ENCODE results near the gene HARBI1. TPM values are rescaled to one million over a fixed set of nuclear protein-coding genes. Genes with fewer than 3 reads are reported as not detected.

Gene HARBI1
- total and polyA plus RNA-seq, 2 of the 8 experiments (the other 6 are each of a cell fraction or from before 2014, with no cell fraction given), result 3.8 to 5.1 TPM

DNA sequence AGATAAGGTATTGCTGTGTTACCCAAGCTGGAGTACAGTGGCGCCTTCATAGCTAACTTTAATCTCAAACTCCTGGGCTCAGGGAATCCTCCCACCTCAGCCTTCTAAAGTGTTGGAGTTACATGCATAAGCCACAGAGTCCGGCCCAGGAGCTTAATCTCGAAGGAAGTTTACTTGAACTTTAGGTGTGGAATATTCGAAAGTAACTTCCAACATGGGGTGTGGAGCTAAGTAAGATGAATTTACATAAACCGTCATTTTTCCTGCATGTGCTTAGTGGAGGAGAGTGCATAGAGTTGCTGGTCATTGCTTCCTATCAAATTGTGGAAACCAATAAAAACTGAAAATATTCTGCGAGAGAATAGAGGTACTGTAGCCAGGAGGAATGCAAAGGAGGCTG, 1.8 kb upstream of the HARBI1 start:
- no peak overlapping the region for H3K9ac ChIP-seq (replicated peaks in 1 of 4; ENCODE audit: extremely low read depth in 1 of 4, low read depth in 3 of 4, low read length in 3 of 4)
- DNase-seq (ENCODE audit: low read depth in 1 of 2, low spot score in 2 of 2) (no peak), FAIRE-seq (no peak)
- H2AK5ac ChIP-seq (ENCODE audit: low read depth, low read length), result no peak overlapping the region
- no peak overlapping the region for H2BK120ac ChIP-seq (replicated peaks; ENCODE audit: low read depth, low read length)
- no peak overlapping the region for H3K56ac ChIP-seq (replicated peaks; ENCODE audit: insufficient read length, low read depth, low read length)
- no peak overlapping the region for H3K14ac ChIP-seq (ENCODE audit: insufficient read length)
- no peak overlapping the region for H4K8ac ChIP-seq (ENCODE audit: extremely low read depth, insufficient read depth, low read length)
- no peaks in the 10 kb centered on the region; a peak in 1 of 7 replicates for H3K4me1 ChIP-seq (replicated peaks in 1 of 4; ENCODE audit: control insufficient read depth in 3 of 4, insufficient read depth in 4 of 4, low read length in 3 of 4)
- no peaks in the 10 kb centered on the region for H3K9me3 ChIP-seq (ENCODE audit: insufficient read depth in 2 of 2, low read depth in 1 of 2, low read length in 1 of 2)
- H2BK15ac ChIP-seq (ENCODE audit: low read length), result no peak overlapping the region
- H3K27me3 ChIP-seq (replicated peaks in 1 of 4; ENCODE audit: control insufficient read depth in 3 of 4, extremely low read depth in 1 of 4, insufficient read depth in 3 of 4, low read length in 3 of 4), result no peaks in the 10 kb centered on the region
- H3K4me3 ChIP-seq (ENCODE audit: extremely low read depth in 1 of 4, insufficient read depth in 2 of 4, low read depth in 3 of 4, low read length in 4 of 4), result peak overlapping the region in 1 of 4 experiments; percentile 40; a peak in 3 of 8 replicates
- no peak overlapping the region for H3K4ac ChIP-seq (replicated peaks; ENCODE audit: insufficient read length, low read depth, low read length)
- no peak overlapping the region for H3K18ac ChIP-seq (ENCODE audit: extremely low read depth, low read length)
- POLR2A ChIA-PET (ENCODE audit: partially characterized antibody), result interaction anchor here (0.9 to 2.0 kb wide), 9 partner anchors 9 to 235 kb away, joined by 3 to 6 read pairs (median 4); partner anchors contain the start of genes ARHGAP1 and ZNF408
- peaks cover 0 to 7% (median 0%) of the 10 kb centered on the region in 4 experiments; a peak in 1 of 8 replicates for H3K36me3 ChIP-seq (ENCODE audit: control insufficient read depth in 2 of 4, insufficient read depth in 4 of 4, low read length in 3 of 4)
- H3K79me2 ChIP-seq (ENCODE audit: control insufficient read depth in 1 of 2, insufficient read depth in 2 of 2, low read length in 2 of 2), result peaks cover 0 to 41% of the 10 kb centered on the region in 2 experiments; a peak in 3 of 4 replicates
- no peak overlapping the region for H3K27ac ChIP-seq (ENCODE audit: low read depth, low read length)
- no peak overlapping the region for H3K23ac ChIP-seq (ENCODE audit: insufficient read length)
- no peak overlapping the region for H2BK20ac ChIP-seq (ENCODE audit: low read length)
- H2BK12ac ChIP-seq (ENCODE audit: low read depth, low read length), result no peak overlapping the region
- peak overlapping the region; percentile 36 to 81; a peak in 2 of 4 replicates for H3K4me2 ChIP-seq (ENCODE audit: insufficient read depth in 1 of 2, low read depth in 2 of 2, low read length in 2 of 2)
- H4K91ac ChIP-seq (replicated peaks; ENCODE audit: insufficient read length, low read length), result no peak overlapping the region
- H3K79me1 ChIP-seq (ENCODE audit: low read depth, low read length), result peaks cover 5% of the 10 kb centered on the region; the same call in 1 of the 2 replicates
- CTCF ChIA-PET (ENCODE audit: partially characterized antibody), result interaction anchor here (0.6 to 2.0 kb wide), 13 partner anchors 8 to 227 kb away, joined by 3 to 6 read pairs (median 4); partner anchors contain the start of genes ARHGAP1 and ZNF408
- WGBS, 2 experiments (ENCODE audit: extremely low coverage in 1 of 2, insufficient coverage in 1 of 2, insufficient read length in 1 of 2, insufficient replicate concordance in 2 of 2, low coverage in 1 of 2, low lambda C conversion rate in 2 of 2, missing lambda C conversion rate in 1 of 2), result 86% methylated on average over 6 of the region's 6 CpGs; no CpG with 5 or more reads in 1 of the 2 experiments
- no peak overlapping the region for H2BK5ac ChIP-seq (ENCODE audit: low read depth, low read length)
- H2AFZ ChIP-seq (ENCODE audit: low read length), result no peak overlapping the region
- H4K20me1 ChIP-seq (replicated peaks in 1 of 2; ENCODE audit: control insufficient read depth in 1 of 2, insufficient read depth in 2 of 2, low read length in 2 of 2), result no peaks in the 10 kb centered on the region
- H4K5ac ChIP-seq (ENCODE audit: insufficient read length, low read depth, low read length), result no peak overlapping the region
- H3K23me2 ChIP-seq (ENCODE audit: low read depth, low read length), result no peaks in the 10 kb centered on the region
- TF ChIP-seq, protein P1, sequence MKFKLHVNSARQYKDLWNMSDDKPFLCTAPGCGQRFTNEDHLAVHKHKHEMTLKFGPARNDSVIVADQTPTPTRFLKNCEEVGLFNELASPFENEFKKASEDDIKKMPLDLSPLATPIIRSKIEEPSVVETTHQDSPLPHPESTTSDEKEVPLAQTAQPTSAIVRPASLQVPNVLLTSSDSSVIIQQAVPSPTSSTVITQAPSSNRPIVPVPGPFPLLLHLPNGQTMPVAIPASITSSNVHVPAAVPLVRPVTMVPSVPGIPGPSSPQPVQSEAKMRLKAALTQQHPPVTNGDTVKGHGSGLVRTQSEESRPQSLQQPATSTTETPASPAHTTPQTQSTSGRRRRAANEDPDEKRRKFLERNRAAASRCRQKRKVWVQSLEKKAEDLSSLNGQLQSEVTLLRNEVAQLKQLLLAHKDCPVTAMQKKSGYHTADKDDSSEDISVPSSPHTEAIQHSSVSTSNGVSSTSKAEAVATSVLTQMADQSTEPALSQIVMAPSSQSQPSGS (IDR thresholded peaks at IDR 0.05; ENCODE audit: low read length), result no peak
- TF ChIP-seq BCL11A (IDR thresholded peaks at IDR 0.05; ENCODE audit: low read depth in 2 of 2, low read length in 2 of 2) (no peak), ASH2L (IDR thresholded peaks at IDR 0.05; ENCODE audit: low read length) (no peak), RFX5 (IDR thresholded peaks at IDR 0.05; ENCODE audit: borderline replicate concordance, low read depth, low read length) (no peak), JUND (IDR thresholded peaks at IDR 0.05; ENCODE audit: low read length) (no peak), RAD21 (IDR thresholded peaks at IDR 0.05 in 1 of 2, conservative IDR thresholded peaks at IDR 0.05 in 1 of 2; ENCODE audit: low read depth in 2 of 2, low read length in 2 of 2) (no peak), CREB1 (IDR thresholded peaks at IDR 0.05) (no peak), KDM1A (IDR thresholded peaks at IDR 0.05; ENCODE audit: borderline replicate concordance, low read length) (no peak)
- TF ChIP-seq, protein P2, sequence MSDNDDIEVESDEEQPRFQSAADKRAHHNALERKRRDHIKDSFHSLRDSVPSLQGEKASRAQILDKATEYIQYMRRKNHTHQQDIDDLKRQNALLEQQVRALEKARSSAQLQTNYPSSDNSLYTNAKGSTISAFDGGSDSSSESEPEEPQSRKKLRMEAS (IDR thresholded peaks at IDR 0.05), result no peak
- TF ChIP-seq, protein P3, sequence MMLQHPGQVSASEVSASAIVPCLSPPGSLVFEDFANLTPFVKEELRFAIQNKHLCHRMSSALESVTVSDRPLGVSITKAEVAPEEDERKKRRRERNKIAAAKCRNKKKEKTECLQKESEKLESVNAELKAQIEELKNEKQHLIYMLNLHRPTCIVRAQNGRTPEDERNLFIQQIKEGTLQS (IDR thresholded peaks at IDR 0.05; ENCODE audit: insufficient read depth, low read depth, low read length), result no peak

All from H1 (cell line).